Activated CD8-positive, alpha-beta T cell treated with anti-CD3 and anti-CD28 coated beads for 36 hours (primary cell): ENCODE data around the gene FUT8. TPM values are rescaled to one million over a fixed set of nuclear protein-coding genes. Genes with fewer than 3 reads are reported as not detected.

Experiments
- ATAC-seq: fragments of 200-7000 bp; cut with Tn5 transposase; one replicate; pipeline ENCODE4 v1.10.0; 2021; ENCODE audit warnings: mild to moderate bottlenecking, moderate library complexity
- CTCF ChIA-PET: fragments of 350-600 bp; sonication (Branson Sonifier 250); formaldehyde crosslinking; loops from one replicate; lab custom pipeline; 2021; ENCODE audit warnings: antibody characterized with exemption; lab: Charles Lee
- POLR2A ChIA-PET: fragments of 350-600 bp; sonication (Branson Sonifier 250); formaldehyde crosslinking; loops from one replicate; lab custom pipeline; 2021; ENCODE audit warnings: antibody characterized with exemption; lab: Charles Lee
- DNase-seq: peaks from one replicate; pipeline ENCODE4 v3.0.0-alpha.2; 2020
- H3K27ac Mint-ChIP-seq: one replicate; pipeline ENCODE4 v1.8.0; 2021; ENCODE audit warnings: mild to moderate bottlenecking, mixed read lengths
- H3K27me3 Mint-ChIP-seq: one replicate; pipeline ENCODE4 v1.8.0; 2021; ENCODE audit warnings: mixed read lengths
- H3K36me3 Mint-ChIP-seq: one replicate; pipeline ENCODE4 v1.8.0; 2021; ENCODE audit warnings: low read depth, mixed read lengths
- H3K4me1 Mint-ChIP-seq: one replicate; pipeline ENCODE4 v1.8.0; 2021; ENCODE audit warnings: low read depth, mixed read lengths
- H3K4me3 Mint-ChIP-seq: one replicate; pipeline ENCODE4 v1.8.0; 2021; ENCODE audit warnings: mild to moderate bottlenecking, moderate library complexity, mixed read lengths
- H3K9me3 Mint-ChIP-seq: one replicate; pipeline ENCODE4 v1.8.0; 2021; ENCODE audit warnings: mixed read lengths
- intact Hi-C: fragments of 100-400 bp; cut with micrococcal nuclease; formaldehyde crosslinking; loops from one replicate; pipeline ENCODE4 v1.10.0; 2022
- total RNA-seq, 2 experiments: library from RNA; stranded (reverse); gene quantifications; one replicate each; pipeline ENCODE4 v1.2.3, GENCODE V29; 2021
- TF ChIP-seq, protein P1 (sequence below): fragments of 200-600 bp; IDR thresholded peaks from one replicate; pipeline ENCODE4 v1.8.0; 2022; ENCODE audit warnings: antibody characterized with exemption, mild to moderate bottlenecking

Gene FUT8
- total RNA-seq, 2 experiments from 2014 or later = 55.7 to 61.0 TPM

DNA sequence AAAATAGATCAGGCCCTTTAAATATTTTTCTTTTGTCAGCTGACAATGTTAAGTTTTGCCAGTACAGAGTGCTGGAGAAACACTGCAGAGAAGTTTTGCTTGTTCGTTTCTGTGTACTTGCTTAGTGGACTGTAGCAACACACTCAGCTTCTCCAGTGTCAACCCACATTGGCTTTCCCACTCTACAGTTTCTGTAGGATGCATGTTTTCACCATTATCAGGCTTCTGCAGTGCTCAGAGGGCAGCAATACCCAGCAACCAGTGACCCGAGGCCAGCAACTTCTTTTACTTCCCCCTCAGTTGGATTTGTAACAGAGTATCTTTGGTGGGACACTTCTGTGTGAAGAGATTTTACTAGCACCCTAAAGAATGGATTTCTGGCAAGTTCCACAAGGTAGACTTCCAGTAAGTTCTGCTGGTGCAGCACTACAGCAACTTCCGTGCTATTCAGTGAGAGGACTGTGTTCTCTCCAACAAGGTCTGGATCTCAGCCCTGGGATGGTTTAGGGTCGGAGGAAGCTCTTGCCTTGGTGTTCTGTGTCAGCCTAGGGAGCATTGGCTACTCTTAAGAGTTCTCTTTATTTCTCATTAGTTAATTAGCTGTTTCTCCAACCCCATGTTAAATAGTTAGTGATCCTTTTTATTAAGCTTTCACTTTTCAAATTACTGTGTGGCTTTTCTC lies 70.4 kb downstream of the FUT8 start:
- ATAC-seq (no peak), DNase-seq (no peak)
- Mint-ChIP-seq H3K4me1 (peaks cover 67% of the 10 kb centered on the region), H3K27me3 (no peaks in the 10 kb centered on the region), H3K4me3 (no peak overlapping the region), H3K27ac (no peak overlapping the region), H3K36me3 (peaks cover 43% of the 10 kb centered on the region), H3K9me3 (no peaks in the 10 kb centered on the region)
- ChIA-PET POLR2A (interaction anchor here (1.3 kb wide), 1 partner anchor 9 kb away, joined by 3 read pairs; no protein-coding TSS in a partner anchor), CTCF (interaction anchor here (1.1 to 1.4 kb wide), 3 partner anchors 22 to 342 kb away, joined by 3 read pairs; no protein-coding TSS in a partner anchor)
- intact Hi-C loops = no loop called here
- TF ChIP-seq, protein P1, sequence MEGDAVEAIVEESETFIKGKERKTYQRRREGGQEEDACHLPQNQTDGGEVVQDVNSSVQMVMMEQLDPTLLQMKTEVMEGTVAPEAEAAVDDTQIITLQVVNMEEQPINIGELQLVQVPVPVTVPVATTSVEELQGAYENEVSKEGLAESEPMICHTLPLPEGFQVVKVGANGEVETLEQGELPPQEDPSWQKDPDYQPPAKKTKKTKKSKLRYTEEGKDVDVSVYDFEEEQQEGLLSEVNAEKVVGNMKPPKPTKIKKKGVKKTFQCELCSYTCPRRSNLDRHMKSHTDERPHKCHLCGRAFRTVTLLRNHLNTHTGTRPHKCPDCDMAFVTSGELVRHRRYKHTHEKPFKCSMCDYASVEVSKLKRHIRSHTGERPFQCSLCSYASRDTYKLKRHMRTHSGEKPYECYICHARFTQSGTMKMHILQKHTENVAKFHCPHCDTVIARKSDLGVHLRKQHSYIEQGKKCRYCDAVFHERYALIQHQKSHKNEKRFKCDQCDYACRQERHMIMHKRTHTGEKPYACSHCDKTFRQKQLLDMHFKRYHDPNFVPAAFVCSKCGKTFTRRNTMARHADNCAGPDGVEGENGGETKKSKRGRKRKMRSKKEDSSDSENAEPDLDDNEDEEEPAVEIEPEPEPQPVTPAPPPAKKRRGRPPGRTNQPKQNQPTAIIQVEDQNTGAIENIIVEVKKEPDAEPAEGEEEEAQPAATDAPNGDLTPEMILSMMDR = no peak

DNA sequence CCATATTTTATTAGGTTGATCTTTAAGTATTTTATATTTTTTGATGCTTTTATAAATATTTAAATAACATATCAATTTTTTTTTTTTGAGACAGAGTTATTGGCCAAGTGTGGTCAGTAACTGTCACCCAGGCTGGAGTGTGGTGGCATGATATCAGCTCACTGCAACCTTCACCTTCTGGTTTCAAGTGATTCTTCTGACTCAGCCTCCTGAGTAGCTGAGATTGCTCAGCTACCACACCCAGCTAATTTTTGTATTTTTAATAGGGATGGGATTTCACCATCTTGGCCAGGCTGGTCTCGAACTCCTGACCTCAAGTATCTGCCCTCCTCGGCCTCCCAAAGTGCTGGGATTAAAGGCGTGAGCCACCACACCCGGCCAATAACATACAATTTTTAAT lies 71.1 kb downstream of the FUT8 start:
- ChIA-PET POLR2A (no interaction called here), CTCF (interaction anchor here (1.1 to 1.4 kb wide), 3 partner anchors 23 to 341 kb away, joined by 3 read pairs; no protein-coding TSS in a partner anchor)
- Mint-ChIP-seq H3K4me1 (peaks cover 64% of the 10 kb centered on the region), H3K27ac (no peak overlapping the region), H3K36me3 (peaks cover 44% of the 10 kb centered on the region), H3K9me3 (no peaks in the 10 kb centered on the region), H3K4me3 (no peak overlapping the region), H3K27me3 (no peaks in the 10 kb centered on the region)
- peak; percentile 24 for DNase-seq
- intact Hi-C loops = no loop called here
- TF ChIP-seq, protein P1 = no peak
- no peak for ATAC-seq

DNA sequence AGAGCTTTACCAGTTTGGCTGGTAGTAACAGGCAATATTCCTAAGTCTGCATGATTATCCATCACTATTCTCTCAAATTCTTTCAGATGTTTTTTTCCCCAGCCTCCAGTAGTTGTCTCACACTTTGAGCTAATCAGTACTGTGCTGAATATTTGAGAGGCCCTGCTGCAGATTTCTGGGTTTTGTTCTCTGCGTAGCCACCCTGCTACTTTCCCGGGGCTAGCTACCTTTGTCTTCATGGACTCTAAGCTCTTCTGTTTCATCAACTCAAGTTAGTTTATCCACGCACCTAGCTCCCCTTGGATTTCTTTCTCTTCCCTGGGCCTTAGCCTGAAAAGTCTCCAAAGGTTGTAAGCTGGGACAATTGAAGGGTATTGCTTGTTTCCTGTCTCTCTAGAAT lies 73.0 kb downstream of the FUT8 start:
- no peak for ATAC-seq
- CTCF ChIA-PET = interaction anchor here (0.8 to 1.1 kb wide), 3 partner anchors 9 to 264 kb away, joined by 3 read pairs; no protein-coding TSS in a partner anchor
- no peak for DNase-seq
- no peak overlapping the region for H3K4me3 Mint-ChIP-seq
- peaks cover 34% of the 10 kb centered on the region for H3K36me3 Mint-ChIP-seq
- H3K9me3 Mint-ChIP-seq = no peaks in the 10 kb centered on the region
- H3K4me1 Mint-ChIP-seq = peaks cover 56% of the 10 kb centered on the region
- H3K27me3 Mint-ChIP-seq = no peaks in the 10 kb centered on the region
- POLR2A ChIA-PET = no interaction called here
- TF ChIP-seq, protein P1 = no peak
- H3K27ac Mint-ChIP-seq = no peak overlapping the region
- intact Hi-C loops = no loop called here

DNA sequence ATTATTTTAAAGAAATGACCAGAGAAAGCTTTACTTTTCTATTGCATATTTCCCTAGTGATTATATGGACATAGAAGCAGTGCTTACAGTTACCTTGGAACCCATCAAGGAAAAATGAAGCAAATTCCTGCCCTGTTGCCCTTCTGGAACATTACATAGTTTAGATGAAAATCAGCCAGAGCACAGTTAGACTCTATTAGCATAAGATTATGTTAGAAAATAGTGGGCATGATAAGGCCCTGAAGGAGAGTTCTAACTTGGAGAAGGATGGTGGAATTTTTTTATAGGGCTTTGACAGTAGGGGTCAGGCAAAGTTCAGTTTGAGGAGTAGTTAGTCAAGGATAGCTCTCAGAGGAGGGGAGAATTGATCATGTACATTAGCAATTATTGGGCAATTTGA lies 74.3 kb downstream of the FUT8 start:
- intact Hi-C loops = no loop called here
- H3K4me3 Mint-ChIP-seq = no peak overlapping the region
- H3K27ac Mint-ChIP-seq = no peak overlapping the region
- ChIA-PET CTCF (interaction anchor here (0.5 to 2.4 kb wide), 4 partner anchors 14 to 403 kb away, joined by 3 to 8 read pairs (median 3); no protein-coding TSS in a partner anchor), POLR2A (interaction anchor here (1.1 kb wide), 1 partner anchor 73 kb away, joined by 3 read pairs; no protein-coding TSS in a partner anchor)
- H3K4me1 Mint-ChIP-seq = peaks cover 54% of the 10 kb centered on the region
- TF ChIP-seq, protein P1 = no peak
- ATAC-seq = no peak
- no peak for DNase-seq
- no peaks in the 10 kb centered on the region for H3K9me3 Mint-ChIP-seq
- peaks cover 36% of the 10 kb centered on the region for H3K36me3 Mint-ChIP-seq
- H3K27me3 Mint-ChIP-seq = no peaks in the 10 kb centered on the region
